Stimulated activated CD4-positive, alpha-beta T cell treated with anti-CD3 and anti-CD28 coated beads, Interleukin-2, amount 100 ng/mL, for 4 hours (primary cell): ENCODE data around the gene GBP7.
"Not testable (repeated sequence)": the region's sequence is repeated elsewhere in the genome, so short reads cannot be mapped to it uniquely, and the experiment has no call there.

Source experiments
- DNase-seq: peaks from one replicate; pipeline ENCODE4 v3.0.0-alpha.2; 2020; ENCODE audit warnings: low read depth

The GBP7 gene, protein sequence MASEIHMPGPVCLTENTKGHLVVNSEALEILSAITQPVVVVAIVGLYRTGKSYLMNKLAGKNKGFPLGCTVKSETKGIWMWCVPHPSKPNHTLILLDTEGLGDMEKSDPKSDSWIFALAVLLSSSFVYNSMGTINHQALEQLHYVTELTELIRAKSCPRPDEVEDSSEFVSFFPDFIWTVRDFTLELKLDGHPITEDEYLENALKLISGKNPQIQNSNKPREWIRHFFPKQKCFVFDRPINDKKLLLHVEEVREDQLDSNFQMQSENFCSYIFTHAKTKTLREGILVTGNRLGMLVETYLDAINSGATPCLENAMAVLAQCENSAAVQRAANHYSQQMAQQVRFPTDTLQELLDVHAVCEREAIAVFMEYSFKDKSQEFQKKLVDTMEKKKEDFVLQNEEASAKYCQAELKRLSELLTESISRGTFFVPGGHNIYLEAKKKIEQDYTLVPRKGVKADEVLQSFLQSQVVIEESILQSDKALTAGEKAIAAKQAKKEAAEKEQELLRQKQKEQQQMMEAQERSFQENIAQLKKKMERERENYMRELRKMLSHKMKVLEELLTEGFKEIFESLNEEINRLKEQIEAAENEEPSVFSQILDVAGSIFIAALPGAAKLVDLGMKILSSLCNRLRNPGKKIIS

DNA sequence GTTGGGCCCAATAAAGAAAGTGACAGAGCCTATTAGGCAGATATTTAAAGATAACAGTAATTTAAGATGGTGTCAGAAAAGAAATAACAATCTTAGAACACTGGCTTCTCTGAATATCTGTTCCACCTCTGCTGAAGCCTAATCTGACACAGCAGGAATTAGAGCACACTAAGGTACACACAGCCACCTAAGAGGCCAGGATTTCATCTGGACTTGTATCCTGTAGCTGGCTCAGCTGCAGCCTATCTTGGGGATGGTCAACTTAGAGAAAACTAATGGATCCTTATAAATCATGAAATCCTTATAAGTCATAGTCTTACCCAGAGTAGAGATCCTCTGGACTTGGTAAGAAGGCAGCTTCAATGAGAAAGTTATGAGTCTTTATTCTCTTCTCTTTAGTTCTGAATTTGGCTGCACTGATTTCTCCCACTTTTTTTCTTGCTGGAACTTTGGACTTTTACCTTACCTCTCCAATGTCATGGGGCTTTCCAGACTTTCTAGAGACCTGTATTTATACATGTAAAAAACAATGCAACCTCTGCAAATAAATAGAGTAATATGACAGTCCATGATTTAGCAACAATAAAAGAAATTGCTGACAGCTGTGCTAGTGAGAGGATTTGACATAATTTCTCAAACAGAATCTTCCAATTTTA lies at the start of gene GBP7:
GBP7 (minus strand) TSS at position 403 of the 656 bp plus-strand sequence. CDS start 4,068 bp downstream, outside the sequence.
- DNase-seq = no peak

DNA sequence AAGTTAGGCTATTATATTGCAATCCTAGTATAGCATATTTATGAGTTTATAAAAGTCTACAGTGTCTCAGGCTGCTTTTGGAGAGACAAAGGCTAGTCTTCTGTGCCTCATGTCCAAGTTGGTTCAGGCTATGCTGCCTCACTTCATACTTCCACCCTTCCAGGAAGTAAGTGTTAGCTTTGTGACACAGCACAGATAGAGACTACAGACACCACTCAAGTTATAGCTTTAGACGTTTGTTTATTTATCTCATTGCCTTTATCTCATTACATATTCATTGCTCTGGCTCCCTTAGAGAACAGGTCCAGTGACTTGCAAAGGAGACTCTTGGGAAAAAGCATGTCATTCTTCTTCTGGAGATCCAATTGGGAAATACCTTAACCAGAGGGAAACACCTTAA lies 45.5 kb upstream of the GBP7 start:
- DNase-seq = no peak

DNA sequence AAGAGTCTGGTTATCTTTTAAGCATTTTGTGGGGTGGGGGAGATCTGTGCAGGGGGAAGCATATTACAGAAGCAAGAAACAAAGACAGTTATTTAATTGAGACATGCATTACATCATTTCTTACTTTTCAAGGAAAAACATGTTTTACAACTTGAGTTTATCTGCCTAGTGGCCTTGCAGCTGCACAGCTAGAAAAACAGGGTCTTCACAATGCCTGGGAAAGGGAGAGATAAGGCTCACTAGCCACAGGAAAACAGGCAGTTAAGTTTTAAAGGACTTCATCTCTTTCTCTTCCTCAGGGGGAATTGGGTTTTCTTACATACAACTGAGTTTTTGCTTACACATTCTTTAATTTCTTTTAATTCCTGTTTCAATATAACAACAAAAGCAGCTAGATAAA lies 44.0 kb upstream of the GBP7 start:
- not testable (repeated sequence) for DNase-seq

DNA sequence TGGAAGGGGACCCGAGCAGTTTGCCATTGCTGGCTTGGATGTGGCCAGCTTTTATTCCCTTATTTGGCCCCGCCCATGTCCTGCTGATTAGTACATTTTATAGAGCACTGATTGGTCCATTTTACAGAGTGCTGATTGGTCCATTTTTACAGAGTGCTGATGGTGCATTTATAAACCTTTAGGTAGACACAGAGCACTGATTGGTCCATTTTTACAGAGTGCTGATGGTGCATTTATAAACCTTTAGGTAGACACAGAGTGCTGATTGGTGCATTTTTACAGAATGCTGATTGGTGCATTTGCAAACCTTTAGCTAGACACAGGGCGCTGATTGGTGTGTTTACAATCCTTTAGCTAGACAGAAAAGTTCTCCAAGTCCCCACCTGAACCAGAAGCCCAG lies 43.1 kb upstream of the GBP7 start:
- not testable (repeated sequence) for DNase-seq

DNA sequence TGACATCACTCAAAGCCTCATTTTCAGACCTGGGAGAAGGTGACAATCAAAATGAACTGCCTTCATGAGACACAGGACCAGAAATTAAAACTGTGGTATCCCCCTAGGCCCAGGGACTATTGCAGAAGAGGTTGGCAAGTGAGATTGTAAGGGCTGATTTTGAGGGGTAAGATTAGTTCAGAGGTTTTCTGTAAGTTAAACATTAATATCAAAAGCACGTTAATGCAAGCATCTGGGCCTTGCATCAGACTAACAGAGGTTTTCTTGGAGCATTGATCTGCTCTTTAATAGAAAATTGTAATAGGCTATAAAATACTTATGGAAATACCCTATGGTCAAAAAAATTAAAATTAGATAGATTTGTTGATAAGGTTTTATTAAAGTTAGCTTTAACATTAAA lies 37.5 kb upstream of the GBP7 start:
- DNase-seq = no peak

DNA sequence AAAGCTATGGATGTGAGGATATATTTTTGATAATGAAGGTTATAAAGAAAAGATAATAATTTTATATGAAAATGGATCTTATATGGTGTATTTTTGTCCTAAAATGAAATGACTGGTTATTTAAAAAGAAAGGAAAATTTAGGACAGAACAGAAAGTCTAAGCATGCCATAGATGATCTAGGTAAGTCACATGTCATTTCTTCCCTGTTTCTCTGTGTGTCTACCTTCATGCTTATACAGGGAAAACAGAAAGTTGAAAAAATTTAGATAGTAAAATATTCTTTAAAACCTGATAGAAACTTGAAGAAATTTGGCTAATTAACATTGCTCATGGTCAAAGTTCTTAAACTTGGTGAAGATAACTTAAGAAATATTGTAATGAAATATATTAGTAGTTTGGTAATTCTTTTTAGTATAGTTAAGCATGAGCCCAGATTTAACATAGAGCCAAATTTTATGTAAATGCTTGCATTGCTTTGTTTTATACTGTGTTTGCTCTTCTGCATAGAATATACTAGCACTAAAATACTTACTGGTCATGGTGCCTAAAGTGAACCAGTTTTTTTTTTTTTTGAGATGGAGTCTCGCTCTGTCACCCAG lies 35.3 kb upstream of the GBP7 start:
- no peak for DNase-seq

GRCh38 chr1:89206373-89206772 lies 30.6 kb upstream of the GBP7 start:
- DNase-seq = no peak

DNA sequence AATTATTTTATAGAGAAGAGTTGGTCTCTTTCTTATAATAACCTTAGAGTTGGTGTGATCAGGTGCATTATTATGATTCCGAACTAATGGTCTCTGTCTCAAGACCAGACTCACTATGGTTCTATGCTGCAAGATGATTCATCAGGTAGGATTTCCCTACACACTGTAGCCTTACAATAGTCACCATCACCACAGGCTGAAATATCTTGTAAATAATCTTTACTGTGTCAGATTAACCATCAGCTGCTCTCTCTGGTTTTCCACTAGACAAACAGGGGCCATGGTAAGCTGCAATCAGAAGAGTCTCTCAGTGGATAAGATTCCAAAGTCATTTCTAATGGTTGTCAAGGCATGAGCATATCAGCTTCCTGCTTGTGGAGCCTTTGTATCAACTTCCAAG lies 27.4 kb upstream of the GBP7 start:
- no peak for DNase-seq

DNA sequence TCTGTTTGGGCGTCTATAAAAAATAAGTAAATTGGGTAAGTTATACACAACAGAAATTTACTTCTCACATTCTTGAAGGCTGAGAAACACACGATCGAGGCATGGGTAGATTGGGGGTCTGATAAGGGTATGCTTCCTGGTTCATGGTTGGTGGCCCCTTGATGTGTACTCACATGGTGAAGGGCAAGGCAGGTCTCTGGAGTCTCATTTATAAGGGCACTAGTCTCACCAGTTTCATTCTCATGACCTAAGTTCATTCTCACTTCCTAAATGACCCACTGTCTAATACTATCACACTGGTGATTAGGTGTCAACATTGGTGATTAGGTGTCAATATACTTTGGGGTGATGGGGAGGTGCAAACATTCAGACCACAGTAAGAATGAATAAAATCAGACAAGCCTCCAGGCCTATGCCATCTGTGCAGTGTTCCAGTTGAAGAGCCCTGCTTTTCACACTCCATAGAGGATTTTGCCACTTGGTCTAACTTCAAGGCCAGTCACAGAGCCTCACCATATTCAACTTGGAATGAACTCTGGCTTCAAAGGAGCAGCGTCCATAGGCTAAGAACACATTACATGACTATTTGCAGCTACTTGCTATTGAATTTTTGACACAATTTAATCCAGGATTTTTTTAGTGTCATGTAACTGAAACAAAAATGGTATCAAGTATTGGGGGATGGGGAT lies 25.4 kb upstream of the GBP7 start:
- DNase-seq = no peak

GRCh38 chr1:89200663-89201062 lies 24.9 kb upstream of the GBP7 start:
- no peak for DNase-seq

DNA sequence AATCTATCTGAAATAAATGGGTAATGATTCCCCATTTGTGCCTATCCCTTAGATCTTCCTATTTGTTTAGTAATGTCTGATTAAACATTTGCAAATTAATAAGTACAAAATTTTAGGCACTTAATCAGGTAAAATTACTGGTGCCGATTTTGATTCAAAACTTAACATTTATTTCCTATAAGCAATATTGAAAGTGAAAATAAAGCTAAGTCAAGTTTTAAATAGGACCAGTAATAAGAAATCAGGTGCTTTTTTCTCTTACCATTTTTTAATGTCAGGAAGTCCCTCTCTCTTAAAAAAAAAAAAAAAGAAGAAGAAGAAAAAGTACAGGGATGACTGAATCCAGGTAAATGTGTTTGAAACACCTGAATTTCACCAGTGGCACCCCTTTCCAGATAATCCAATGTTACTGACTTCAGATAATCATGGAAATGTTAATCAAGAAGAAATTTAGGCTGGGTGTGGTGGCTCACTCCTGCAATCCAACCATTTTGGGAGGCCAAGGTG lies 23.8 kb upstream of the GBP7 start:
- DNase-seq = no peak

- peak; percentile 28 for DNase-seq
Observed at GRCh38 chr1:89198491-89199072, 22.8 kb upstream of the GBP7 start, which contains the start of gene GBP4. TSS of gene GBP4 (minus strand) at chr1:89198942. CDS start at chr1:89198834, 108 bp downstream.

- no peak for DNase-seq
Observed at GRCh38 chr1:89198081-89198480, 22.3 kb upstream of the GBP7 start.

GRCh38 chr1:89195476-89195875 lies 19.7 kb upstream of the GBP7 start:
- no peak for DNase-seq

DNA sequence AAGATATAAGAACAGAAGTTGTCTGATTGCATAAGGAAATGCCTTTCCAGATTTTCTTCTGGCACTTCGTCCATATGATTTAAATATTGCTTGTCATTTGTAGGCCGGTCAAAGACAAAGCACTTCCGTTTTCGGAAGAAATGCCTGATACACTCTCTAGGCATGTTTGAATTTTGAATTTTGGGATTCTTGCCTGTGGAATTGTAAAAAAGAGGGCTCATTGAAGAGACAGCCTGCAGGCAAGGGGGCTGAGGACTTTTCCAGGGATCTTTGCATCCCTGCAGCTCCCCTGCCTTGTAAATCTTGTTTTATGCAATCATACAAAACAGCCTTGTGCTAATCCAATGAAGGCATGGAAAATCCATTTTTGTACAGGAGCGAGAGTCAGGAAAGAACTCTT lies 15.5 kb upstream of the GBP7 start:
- DNase-seq = no peak

DNA sequence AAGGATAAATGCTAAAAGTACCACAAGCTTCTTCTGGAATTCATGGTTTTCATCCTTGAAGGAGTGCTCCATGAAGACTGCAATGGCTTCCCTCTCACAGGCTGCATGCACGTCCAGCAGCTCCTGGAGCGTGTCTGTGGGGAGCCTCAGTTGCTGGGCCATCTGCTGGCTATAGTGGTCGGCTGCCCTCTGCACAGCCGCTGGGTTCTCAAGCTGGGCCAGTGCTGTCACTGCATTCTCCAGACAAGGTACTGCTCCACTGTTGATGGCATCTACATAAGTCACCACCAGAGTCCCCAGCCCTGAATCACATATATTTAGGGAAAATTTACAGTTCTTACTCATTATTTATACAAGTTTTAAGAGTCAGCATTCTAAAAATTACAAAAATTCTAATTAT lies 14.2 kb upstream of the GBP7 start:
- DNase-seq = no peak

DNA sequence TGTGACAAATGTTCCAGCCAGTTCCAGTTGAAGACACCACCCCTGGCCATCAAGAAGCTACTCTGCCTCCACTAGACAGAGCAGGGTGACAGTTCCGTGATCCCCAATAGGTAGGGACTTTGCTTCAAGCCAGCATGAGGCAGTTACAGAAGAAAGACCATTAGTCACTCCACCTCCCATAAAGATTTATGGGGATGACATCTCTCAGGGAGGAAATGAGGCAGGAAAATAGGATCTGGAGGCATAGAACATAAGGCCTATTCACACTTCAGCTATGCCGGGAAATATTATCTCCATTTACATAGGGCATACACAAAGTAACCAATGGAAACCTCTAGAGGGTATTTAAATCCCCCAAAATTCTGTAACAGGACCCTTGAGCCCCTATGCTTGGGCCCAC lies 3.5 kb upstream of the GBP7 start:
- no peak for DNase-seq

DNA sequence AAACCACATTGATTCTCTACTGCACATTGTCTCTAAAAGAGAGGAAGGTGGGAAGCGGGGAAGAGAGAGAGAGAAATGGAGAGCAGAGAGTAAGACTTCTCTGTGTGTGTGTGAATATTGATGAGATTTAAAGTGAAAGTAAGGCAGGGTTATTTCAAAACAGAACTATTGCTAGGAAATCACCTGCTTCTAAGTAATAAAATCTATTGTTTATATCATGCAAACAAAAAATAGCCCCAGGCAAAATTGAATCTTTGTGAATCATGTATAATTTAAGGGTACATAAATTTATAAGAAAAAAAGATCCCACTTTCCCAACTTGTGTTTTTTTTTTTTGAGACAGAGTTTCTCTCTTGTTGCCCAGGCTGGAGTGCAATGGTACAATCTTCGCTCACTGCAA lies 1.2 kb upstream of the GBP7 start:
- no peak for DNase-seq

- no peak for DNase-seq
Observed at GRCh38 chr1:89174491-89174890, 1.3 kb downstream of the GBP7 start.

DNA sequence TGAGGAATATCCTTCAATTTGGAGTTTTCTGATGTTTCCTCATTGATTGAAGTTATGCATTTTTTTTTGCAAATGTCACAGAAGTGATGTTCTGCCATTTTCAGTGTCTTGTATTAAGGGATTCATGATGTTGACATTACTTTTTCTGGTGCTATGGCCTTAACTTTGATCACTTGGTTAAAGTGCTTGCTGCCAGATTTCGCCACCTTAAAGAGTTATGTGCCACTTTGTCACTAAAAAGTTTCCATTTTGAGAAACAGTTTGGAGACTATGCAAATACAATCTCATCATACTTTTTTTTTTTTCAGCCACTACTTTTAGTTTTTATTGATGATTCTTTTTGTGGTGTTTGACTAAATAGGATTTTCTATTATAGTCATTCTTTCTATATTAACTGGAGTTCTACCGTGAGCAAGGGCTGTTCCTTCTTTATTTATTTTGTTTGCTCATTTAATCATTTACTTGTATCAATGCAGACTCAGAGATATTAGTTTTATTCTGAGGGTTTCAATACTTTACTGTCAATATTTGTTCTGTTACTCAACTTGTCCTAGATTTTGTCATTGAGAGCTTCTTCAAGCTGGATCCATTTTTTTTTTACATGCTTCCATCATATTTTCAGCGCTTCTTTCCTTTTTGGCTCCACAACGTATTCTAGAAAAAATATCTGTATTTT lies 3.2 kb downstream of the GBP7 start:
- DNase-seq = no peak

GRCh38 chr1:89171067-89171438 lies 4.8 kb downstream of the GBP7 start:
- DNase-seq = no peak
